LNCAP (cell line): Measurements from ENCODE around the gene TBL1XR1.

Experiments used
- TF ChIP-seq, protein P1 (sequence below): fragments of 450-650 bp; IDR thresholded peaks from 2 replicates; pipeline ENCODE4 v1.5.1; 2017; ENCODE audit warnings: mild to moderate bottlenecking

TBL1XR1 gene

GRCh38 chr3:176992978-176993377, 204.3 kb downstream of the TBL1XR1 start:
- TF ChIP-seq, protein P1, sequence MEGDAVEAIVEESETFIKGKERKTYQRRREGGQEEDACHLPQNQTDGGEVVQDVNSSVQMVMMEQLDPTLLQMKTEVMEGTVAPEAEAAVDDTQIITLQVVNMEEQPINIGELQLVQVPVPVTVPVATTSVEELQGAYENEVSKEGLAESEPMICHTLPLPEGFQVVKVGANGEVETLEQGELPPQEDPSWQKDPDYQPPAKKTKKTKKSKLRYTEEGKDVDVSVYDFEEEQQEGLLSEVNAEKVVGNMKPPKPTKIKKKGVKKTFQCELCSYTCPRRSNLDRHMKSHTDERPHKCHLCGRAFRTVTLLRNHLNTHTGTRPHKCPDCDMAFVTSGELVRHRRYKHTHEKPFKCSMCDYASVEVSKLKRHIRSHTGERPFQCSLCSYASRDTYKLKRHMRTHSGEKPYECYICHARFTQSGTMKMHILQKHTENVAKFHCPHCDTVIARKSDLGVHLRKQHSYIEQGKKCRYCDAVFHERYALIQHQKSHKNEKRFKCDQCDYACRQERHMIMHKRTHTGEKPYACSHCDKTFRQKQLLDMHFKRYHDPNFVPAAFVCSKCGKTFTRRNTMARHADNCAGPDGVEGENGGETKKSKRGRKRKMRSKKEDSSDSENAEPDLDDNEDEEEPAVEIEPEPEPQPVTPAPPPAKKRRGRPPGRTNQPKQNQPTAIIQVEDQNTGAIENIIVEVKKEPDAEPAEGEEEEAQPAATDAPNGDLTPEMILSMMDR, result no peak

GRCh38 chr3:176992565-176992964, 204.7 kb downstream of the TBL1XR1 start:
- TF ChIP-seq, protein P1, result no peak

- TF ChIP-seq, protein P1, result no peak
These were observed 208.5 kb downstream of the TBL1XR1 start for GRCh38 chr3:176988795-176989194.

DNA sequence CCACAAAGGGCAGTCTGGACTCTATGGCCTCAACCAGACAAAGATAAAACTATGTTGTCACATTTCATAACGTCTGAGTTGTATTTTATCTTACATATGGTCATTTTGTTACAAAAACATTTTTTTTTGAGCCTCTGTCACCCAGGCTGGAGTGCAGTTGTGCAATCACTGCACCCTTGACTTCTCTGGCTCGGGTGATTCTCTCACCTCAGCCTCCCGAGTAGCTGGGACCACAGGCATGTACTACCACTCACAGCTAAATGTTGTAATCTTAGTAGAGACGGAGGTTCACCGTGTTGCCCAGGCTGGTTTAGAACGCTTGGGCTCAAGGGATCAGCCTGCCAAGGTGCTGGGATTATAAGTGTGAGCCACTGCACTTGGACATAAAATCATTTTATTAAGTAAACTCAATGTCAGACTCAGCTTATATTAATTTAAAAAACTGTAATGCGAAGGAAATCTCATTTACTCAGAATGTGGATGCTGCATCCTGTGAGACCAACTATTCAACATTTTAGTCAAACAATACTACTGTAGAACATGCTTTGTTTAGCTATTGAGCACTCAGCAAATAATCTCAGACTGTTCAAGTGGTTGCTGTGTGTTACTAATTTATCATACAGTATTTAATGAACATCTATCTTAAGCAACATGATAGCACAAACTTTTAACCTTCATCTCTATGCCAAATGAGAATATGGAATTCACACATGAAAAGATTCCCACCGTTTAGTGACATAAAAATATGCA, 209.2 kb downstream of the TBL1XR1 start:
- TF ChIP-seq, protein P1, result no peak

GRCh38 chr3:176978441-176978840, 218.8 kb downstream of the TBL1XR1 start:
- TF ChIP-seq, protein P1, result no peak

- TF ChIP-seq, protein P1, result no peak
These were observed 220.0 kb downstream of the TBL1XR1 start for GRCh38 chr3:176977331-176977730.

GRCh38 chr3:176976586-176976985, 220.7 kb downstream of the TBL1XR1 start:
- TF ChIP-seq, protein P1, result no peak
